ENCODE data around the gene ZNF652. TPM values are rescaled to one million over a fixed set of nuclear protein-coding genes. Genes with fewer than 3 reads are reported as not detected.

Gene ZNF652
- total RNA-seq: 49.3 and 52.7 TPM in 2 replicates
- long read RNA-seq, partial matches to known transcripts: 0 of 4 reads
- long read RNA-seq, other reads (novel, unspliced or antisense): 4 of 4 reads

- peak within 1 kb of the TSS; percentile 88 for H3K4me3 Mint-ChIP-seq (ENCODE audit: low read depth)
- no peaks in the 10 kb centered on the region for H3K27me3 Mint-ChIP-seq
- no peak for TF ChIP-seq CTCF (IDR thresholded peaks at IDR 0.05; ENCODE audit: unreplicated experiment)
- H3K9me3 Mint-ChIP-seq (ENCODE audit: low read depth): no peaks in the 10 kb centered on the region
- peak within 1 kb of the TSS; percentile 97 for H3K27ac Mint-ChIP-seq
- peak; percentile 97 for DNase-seq (ENCODE audit: low spot score, unreplicated experiment)
- H3K36me3 Mint-ChIP-seq (ENCODE audit: insufficient read depth): no peaks in the 10 kb centered on the region
- peaks cover 37% of the 10 kb centered on the region for H3K4me1 Mint-ChIP-seq (ENCODE audit: low read depth)
These were observed at the start of gene ZNF652 for GRCh38 chr17:49361902-49362722. Gene ZNF652 (minus strand): TSS chr17:49362250. CDS start chr17:49317725, 44,525 bp downstream.

GRCh38 chr17:49409066-49409465 is 47.0 kb upstream of the ZNF652 start:
- no peak for TF ChIP-seq CTCF (IDR thresholded peaks at IDR 0.05; ENCODE audit: unreplicated experiment)
- Mint-ChIP-seq H3K4me3 (ENCODE audit: low read depth) (no peak overlapping the region), H3K27ac (peak overlapping the region; percentile 81), H3K9me3 (ENCODE audit: low read depth) (no peaks in the 10 kb centered on the region), H3K4me1 (ENCODE audit: low read depth) (peaks cover 6% of the 10 kb centered on the region), H3K27me3 (no peaks in the 10 kb centered on the region), H3K36me3 (ENCODE audit: insufficient read depth) (peaks cover 32% of the 10 kb centered on the region)
- no peak for DNase-seq (ENCODE audit: low spot score, unreplicated experiment)

- no peak overlapping the region for H3K4me3 Mint-ChIP-seq (ENCODE audit: low read depth)
- no peaks in the 10 kb centered on the region for H3K9me3 Mint-ChIP-seq (ENCODE audit: low read depth)
- peak overlapping the region; percentile 81 for H3K27ac Mint-ChIP-seq
- H3K36me3 Mint-ChIP-seq (ENCODE audit: insufficient read depth): peaks cover 37% of the 10 kb centered on the region
- H3K27me3 Mint-ChIP-seq: no peaks in the 10 kb centered on the region
- peaks cover 5% of the 10 kb centered on the region for H3K4me1 Mint-ChIP-seq (ENCODE audit: low read depth)
- peak; percentile 99 for TF ChIP-seq CTCF (IDR thresholded peaks at IDR 0.05; ENCODE audit: unreplicated experiment)
- DNase-seq (ENCODE audit: low spot score, unreplicated experiment): peak; percentile 87
These were observed 46.0 kb upstream of the ZNF652 start for GRCh38 chr17:49407981-49408501.

- H3K27me3 Mint-ChIP-seq: no peaks in the 10 kb centered on the region
- no peaks in the 10 kb centered on the region for H3K9me3 Mint-ChIP-seq (ENCODE audit: low read depth)
- no peak for TF ChIP-seq CTCF (IDR thresholded peaks at IDR 0.05; ENCODE audit: unreplicated experiment)
- no peak overlapping the region for H3K4me3 Mint-ChIP-seq (ENCODE audit: low read depth)
- H3K27ac Mint-ChIP-seq: no peak overlapping the region
- H3K36me3 Mint-ChIP-seq (ENCODE audit: insufficient read depth): peaks cover 37% of the 10 kb centered on the region
- DNase-seq (ENCODE audit: low spot score, unreplicated experiment): no peak
- H3K4me1 Mint-ChIP-seq (ENCODE audit: low read depth): peaks cover 5% of the 10 kb centered on the region
These were observed 45.0 kb upstream of the ZNF652 start for GRCh38 chr17:49407086-49407485.

GRCh38 chr17:49406421-49407061 is 44.5 kb upstream of the ZNF652 start:
- no peak for TF ChIP-seq CTCF (IDR thresholded peaks at IDR 0.05; ENCODE audit: unreplicated experiment)
- Mint-ChIP-seq H3K4me1 (ENCODE audit: low read depth) (peaks cover 5% of the 10 kb centered on the region), H3K36me3 (ENCODE audit: insufficient read depth) (peaks cover 36% of the 10 kb centered on the region), H3K9me3 (ENCODE audit: low read depth) (no peaks in the 10 kb centered on the region), H3K27ac (peak overlapping the region; percentile 33), H3K4me3 (ENCODE audit: low read depth) (no peak overlapping the region), H3K27me3 (no peaks in the 10 kb centered on the region)
- no peak for DNase-seq (ENCODE audit: low spot score, unreplicated experiment)
